Calu3 (cell line): ENCODE measurements around the gene PHF8. TPM values are rescaled to one million over a fixed set of nuclear protein-coding genes. Genes with fewer than 3 reads are reported as not detected.

Experiments
- BruUV-seq: library from RNA; stranded (reverse); fragments of 400-500 nt; replicated peaks from 2 replicates; lab custom pipeline; 2021; lab: Mats Ljungman, UMichigan
- CTCF ChIA-PET: fragments of 300-600 bp; sonication (Branson Sonifier 250); formaldehyde crosslinking; loops from one replicate; lab custom pipeline; 2022; ENCODE audit warnings: antibody characterized with exemption; lab: Charles Lee
- DNase-seq: peaks from one replicate; pipeline ENCODE4 v3.0.0; 2022
- H3K27ac Mint-ChIP-seq: one replicate; pipeline ENCODE4 v1.8.0; 2022; ENCODE audit warnings: mixed read lengths; ENCODE audit not compliant: unreplicated experiment
- H3K27me3 Mint-ChIP-seq: one replicate; pipeline ENCODE4 v1.8.0; 2022; ENCODE audit warnings: mixed read lengths; ENCODE audit not compliant: unreplicated experiment
- H3K36me3 Mint-ChIP-seq: one replicate; pipeline ENCODE4 v1.8.0; 2022; ENCODE audit warnings: mild to moderate bottlenecking, moderate library complexity, mixed read lengths; ENCODE audit not compliant: insufficient read depth, unreplicated experiment
- H3K4me1 Mint-ChIP-seq: one replicate; pipeline ENCODE4 v1.8.0; 2022; ENCODE audit warnings: mild to moderate bottlenecking, low read depth, mixed read lengths; ENCODE audit not compliant: unreplicated experiment
- H3K4me3 Mint-ChIP-seq: one replicate; pipeline ENCODE4 v1.8.0; 2022; ENCODE audit warnings: mild to moderate bottlenecking, low read depth, moderate library complexity, mixed read lengths; ENCODE audit not compliant: unreplicated experiment
- H3K9me3 Mint-ChIP-seq: one replicate; pipeline ENCODE4 v1.8.0; 2022; ENCODE audit warnings: low read depth, mixed read lengths; ENCODE audit not compliant: unreplicated experiment
- intact Hi-C: fragments of 100-400 bp; cut with micrococcal nuclease; formaldehyde crosslinking; loops from one replicate; pipeline ENCODE4 v1.10.0; 2022; ENCODE audit not compliant: unreplicated experiment
- total RNA-seq: library from RNA; stranded (reverse); gene quantifications from 2 replicates; pipeline ENCODE4 v1.2.3, GENCODE V29; 2022
- TF ChIP-seq, protein P1 (sequence below): fragments of 200-600 bp; IDR thresholded peaks from one replicate; pipeline ENCODE4 v1.8.0; 2022; ENCODE audit warnings: antibody characterized with exemption; ENCODE audit not compliant: unreplicated experiment

Gene PHF8
- total RNA-seq, 1 experiment from 2014 or later, result 32.3 TPM

DNA sequence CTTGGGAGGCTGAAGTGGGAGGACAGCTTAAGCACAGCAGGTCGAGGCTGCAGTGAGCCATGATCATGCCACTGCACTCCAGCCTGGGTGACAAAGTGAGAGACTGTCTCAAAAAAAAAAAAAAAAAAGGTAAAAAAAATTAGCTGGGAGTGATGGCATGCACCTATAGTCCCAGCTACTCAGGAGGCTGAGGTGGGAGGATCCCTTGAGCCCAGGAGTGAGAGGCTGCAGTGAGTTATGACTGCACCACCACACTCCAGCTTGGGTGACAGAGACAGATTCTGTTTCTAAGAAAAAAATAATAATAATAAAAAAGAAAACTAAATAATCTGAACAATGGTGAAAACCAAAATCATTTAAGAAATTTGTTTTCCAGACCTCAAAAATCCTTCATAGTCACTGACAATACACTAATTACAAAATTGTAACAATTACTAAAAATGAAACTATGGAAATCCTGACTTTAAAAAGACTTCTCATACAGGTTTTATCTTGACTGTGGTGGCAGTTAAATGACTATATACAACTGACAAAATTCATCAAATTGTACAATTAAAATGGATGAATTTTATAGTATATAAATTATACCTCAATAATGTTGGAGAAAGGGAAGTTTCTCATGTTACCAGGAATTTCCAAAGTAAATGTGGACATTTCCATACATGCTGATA lies 31.3 kb downstream of the PHF8 start:
- intact Hi-C loops, result no loop called here
- TF ChIP-seq, protein P1, sequence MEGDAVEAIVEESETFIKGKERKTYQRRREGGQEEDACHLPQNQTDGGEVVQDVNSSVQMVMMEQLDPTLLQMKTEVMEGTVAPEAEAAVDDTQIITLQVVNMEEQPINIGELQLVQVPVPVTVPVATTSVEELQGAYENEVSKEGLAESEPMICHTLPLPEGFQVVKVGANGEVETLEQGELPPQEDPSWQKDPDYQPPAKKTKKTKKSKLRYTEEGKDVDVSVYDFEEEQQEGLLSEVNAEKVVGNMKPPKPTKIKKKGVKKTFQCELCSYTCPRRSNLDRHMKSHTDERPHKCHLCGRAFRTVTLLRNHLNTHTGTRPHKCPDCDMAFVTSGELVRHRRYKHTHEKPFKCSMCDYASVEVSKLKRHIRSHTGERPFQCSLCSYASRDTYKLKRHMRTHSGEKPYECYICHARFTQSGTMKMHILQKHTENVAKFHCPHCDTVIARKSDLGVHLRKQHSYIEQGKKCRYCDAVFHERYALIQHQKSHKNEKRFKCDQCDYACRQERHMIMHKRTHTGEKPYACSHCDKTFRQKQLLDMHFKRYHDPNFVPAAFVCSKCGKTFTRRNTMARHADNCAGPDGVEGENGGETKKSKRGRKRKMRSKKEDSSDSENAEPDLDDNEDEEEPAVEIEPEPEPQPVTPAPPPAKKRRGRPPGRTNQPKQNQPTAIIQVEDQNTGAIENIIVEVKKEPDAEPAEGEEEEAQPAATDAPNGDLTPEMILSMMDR, result no peak
- no peak for DNase-seq
- BruUV-seq, result no TSS peak
- Mint-ChIP-seq H3K4me1 (no peaks in the 10 kb centered on the region), H3K27ac (no peak overlapping the region), H3K36me3 (peaks cover 4% of the 10 kb centered on the region), H3K4me3 (no peak overlapping the region), H3K27me3 (no peaks in the 10 kb centered on the region), H3K9me3 (no peaks in the 10 kb centered on the region)
- CTCF ChIA-PET, result interaction anchor here (0.5 kb wide), 1 partner anchor 1540 kb away, joined by 6 read pairs; no protein-coding TSS in a partner anchor

DNA sequence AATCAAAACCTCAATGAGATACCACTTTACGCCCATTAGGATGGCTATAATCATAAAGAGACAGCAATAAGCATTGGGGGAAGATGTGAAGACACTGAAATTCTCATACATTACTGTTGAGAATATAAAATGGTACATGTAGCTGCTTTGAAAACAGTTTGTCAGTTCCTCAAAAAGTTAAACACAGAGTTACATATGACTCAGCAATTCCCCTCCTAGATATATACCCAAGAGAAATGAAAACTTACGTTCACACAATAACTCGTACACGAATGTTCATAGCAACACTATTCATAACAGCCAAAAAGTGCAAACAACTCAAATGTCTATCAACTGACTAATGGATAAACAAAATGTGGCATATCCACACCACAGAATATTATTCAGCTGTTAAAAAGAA lies 36.6 kb downstream of the PHF8 start:
- intact Hi-C loops, result no loop called here
- Mint-ChIP-seq H3K27ac (no peak overlapping the region), H3K4me3 (no peak overlapping the region), H3K4me1 (no peaks in the 10 kb centered on the region), H3K36me3 (no peaks in the 10 kb centered on the region), H3K27me3 (no peaks in the 10 kb centered on the region), H3K9me3 (no peaks in the 10 kb centered on the region)
- BruUV-seq, result no TSS peak
- no peak for DNase-seq
- CTCF ChIA-PET, result no interaction called here
- TF ChIP-seq, protein P1, result no peak

DNA sequence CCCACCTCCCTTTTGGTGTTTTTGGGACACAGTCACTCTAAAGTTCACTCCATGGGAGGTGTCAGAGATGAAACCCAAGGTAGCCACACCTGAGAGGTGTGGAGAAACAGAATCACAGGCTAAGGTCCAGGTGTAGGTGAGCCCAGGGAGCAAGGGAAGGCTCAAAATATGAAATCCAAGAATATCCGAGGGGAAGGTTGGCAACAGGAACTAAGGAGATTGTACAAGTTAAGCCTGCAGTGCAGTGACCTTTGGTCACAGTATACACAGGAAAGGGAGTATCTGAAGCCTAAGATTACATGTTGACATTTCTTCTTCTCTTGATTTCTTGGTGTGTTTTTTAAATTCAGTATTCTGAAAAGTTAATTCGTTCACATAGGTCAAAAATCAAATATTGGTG lies 46.5 kb downstream of the PHF8 start:
- CTCF ChIA-PET, result no interaction called here
- TF ChIP-seq, protein P1, result no peak
- H3K9me3 Mint-ChIP-seq, result no peaks in the 10 kb centered on the region
- no peak overlapping the region for H3K4me3 Mint-ChIP-seq
- intact Hi-C loops, result no loop called here
- no peaks in the 10 kb centered on the region for H3K4me1 Mint-ChIP-seq
- no peak overlapping the region for H3K27ac Mint-ChIP-seq
- peaks cover 22% of the 10 kb centered on the region for H3K36me3 Mint-ChIP-seq
- H3K27me3 Mint-ChIP-seq, result no peaks in the 10 kb centered on the region
- no peak for DNase-seq
- no TSS peak for BruUV-seq

DNA sequence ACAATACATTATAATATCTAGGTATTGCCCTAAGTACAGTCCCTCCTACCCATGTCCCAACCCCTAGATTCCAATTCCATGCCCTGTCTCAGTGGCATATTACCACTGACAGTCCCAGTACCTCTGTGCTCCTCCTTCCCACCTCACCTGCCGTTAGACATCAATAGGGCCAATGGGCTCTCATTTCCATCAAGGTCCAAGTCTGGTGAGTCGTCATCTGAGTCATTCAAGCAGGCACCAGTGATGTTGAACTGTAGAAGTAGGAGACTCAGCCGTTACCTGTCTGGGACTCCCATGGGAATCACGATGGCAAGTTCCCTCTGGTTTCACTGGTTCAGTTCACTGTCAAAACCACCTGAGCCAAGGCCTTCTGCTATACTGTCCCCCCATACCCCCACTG lies 51.7 kb downstream of the PHF8 start:
- TF ChIP-seq, protein P1, result no peak
- BruUV-seq, result no TSS peak
- no peaks in the 10 kb centered on the region for H3K4me1 Mint-ChIP-seq
- no peak overlapping the region for H3K4me3 Mint-ChIP-seq
- DNase-seq, result no peak
- CTCF ChIA-PET, result no interaction called here
- no peaks in the 10 kb centered on the region for H3K27me3 Mint-ChIP-seq
- intact Hi-C loops, result no loop called here
- no peaks in the 10 kb centered on the region for H3K9me3 Mint-ChIP-seq
- H3K27ac Mint-ChIP-seq, result no peak overlapping the region
- peaks cover 16% of the 10 kb centered on the region for H3K36me3 Mint-ChIP-seq
